Glutamatergic neuron (in vitro differentiated cells): ENCODE measurements around the gene LTB4R. TPM values are rescaled to one million over a fixed set of nuclear protein-coding genes. Genes with fewer than 3 reads are reported as not detected.

Experiments used
- DNase-seq: peaks from one replicate; pipeline ENCODE4 v3.0.0; 2022
- H3K27ac Mint-ChIP-seq: one replicate; pipeline ENCODE4 v1.8.0; 2020; ENCODE audit warnings: mild to moderate bottlenecking, mixed read lengths, inconsistent platforms; ENCODE audit not compliant: unreplicated experiment
- H3K27me3 Mint-ChIP-seq: one replicate; pipeline ENCODE4 v1.8.0; 2020; ENCODE audit warnings: mild to moderate bottlenecking, moderate library complexity, mixed read lengths, inconsistent platforms; ENCODE audit not compliant: unreplicated experiment
- H3K36me3 Mint-ChIP-seq: one replicate; pipeline ENCODE4 v1.8.0; 2020; ENCODE audit warnings: mild to moderate bottlenecking, mixed read lengths, inconsistent platforms; ENCODE audit not compliant: unreplicated experiment
- H3K4me1 Mint-ChIP-seq: one replicate; pipeline ENCODE4 v1.8.0; 2020; ENCODE audit warnings: mild to moderate bottlenecking, low read depth, mixed read lengths, inconsistent platforms; ENCODE audit not compliant: unreplicated experiment
- H3K4me3 Mint-ChIP-seq: one replicate; pipeline ENCODE4 v1.8.0; 2020; ENCODE audit warnings: mild to moderate bottlenecking, mixed read lengths, inconsistent platforms; ENCODE audit not compliant: unreplicated experiment
- H3K9me3 Mint-ChIP-seq: one replicate; pipeline ENCODE4 v1.8.0; 2020; ENCODE audit warnings: mild to moderate bottlenecking, moderate library complexity, mixed read lengths, inconsistent platforms; ENCODE audit not compliant: unreplicated experiment
- CTCF ChIP-seq: fragments of 200-600 bp; sonication (generic); IDR thresholded peaks from one replicate; pipeline ENCODE4 v1.5.0; 2021; ENCODE audit not compliant: partially characterized antibody, unreplicated experiment
- total RNA-seq: library from RNA; stranded (reverse); fragmentation: NEBNext Ultra II Directional; extraction: Animal tissue kit (Norgen Biotek cat#: 25700); gene quantifications from one replicate; pipeline ENCODE4 v1.2.1, GENCODE V29; 2021; ENCODE audit not compliant: unreplicated experiment

LTB4R gene
- total RNA-seq, 1 donor from 2014 or later: 7.1 TPM

GRCh38 chr14:24272467-24272866 is 38.8 kb upstream of the LTB4R start:
- H3K9me3 Mint-ChIP-seq: peaks cover 2% of the 10 kb centered on the region
- no peak for DNase-seq
- peaks cover 4% of the 10 kb centered on the region for H3K36me3 Mint-ChIP-seq
- H3K27ac Mint-ChIP-seq: peak overlapping the region; percentile 50
- no peak for TF ChIP-seq CTCF
- H3K4me3 Mint-ChIP-seq: peak overlapping the region; percentile 90
- H3K27me3 Mint-ChIP-seq: peaks cover 8% of the 10 kb centered on the region
- H3K4me1 Mint-ChIP-seq: peaks cover 4% of the 10 kb centered on the region

- Mint-ChIP-seq H3K27ac (no peak overlapping the region), H3K4me3 (peak overlapping the region; percentile 21)
These were observed 37.8 kb upstream of the LTB4R start for GRCh38 chr14:24273422-24273998.

GRCh38 chr14:24274101-24274543 is 37.2 kb upstream of the LTB4R start:
- H3K9me3 Mint-ChIP-seq: peaks cover 2% of the 10 kb centered on the region
- H3K27me3 Mint-ChIP-seq: peaks cover 11% of the 10 kb centered on the region
- no peak overlapping the region for H3K27ac Mint-ChIP-seq
- peaks cover 4% of the 10 kb centered on the region for H3K4me1 Mint-ChIP-seq
- TF ChIP-seq CTCF: no peak
- peaks cover 4% of the 10 kb centered on the region for H3K36me3 Mint-ChIP-seq
- no peak for DNase-seq
- H3K4me3 Mint-ChIP-seq: no peak overlapping the region

More at GRCh38 chr14:24273422-24273998, 37.8 kb upstream of the LTB4R start:
- no peak for TF ChIP-seq CTCF
- H3K36me3 Mint-ChIP-seq: peaks cover 4% of the 10 kb centered on the region
- peaks cover 2% of the 10 kb centered on the region for H3K9me3 Mint-ChIP-seq
- peaks cover 11% of the 10 kb centered on the region for H3K27me3 Mint-ChIP-seq
- DNase-seq: no peak
- peaks cover 4% of the 10 kb centered on the region for H3K4me1 Mint-ChIP-seq

GRCh38 chr14:24277071-24277470 is 34.2 kb upstream of the LTB4R start:
- H3K4me3 Mint-ChIP-seq: no peak overlapping the region
- no peak for TF ChIP-seq CTCF
- no peaks in the 10 kb centered on the region for H3K4me1 Mint-ChIP-seq
- H3K9me3 Mint-ChIP-seq: peaks cover 5% of the 10 kb centered on the region
- H3K27ac Mint-ChIP-seq: peak overlapping the region; percentile 9
- H3K36me3 Mint-ChIP-seq: no peaks in the 10 kb centered on the region
- H3K27me3 Mint-ChIP-seq: peaks cover 3% of the 10 kb centered on the region
- no peak for DNase-seq

- Mint-ChIP-seq H3K4me1 (no peaks in the 10 kb centered on the region), H3K27ac (no peak overlapping the region), H3K36me3 (no peaks in the 10 kb centered on the region), H3K4me3 (no peak overlapping the region), H3K27me3 (peaks cover 3% of the 10 kb centered on the region), H3K9me3 (peaks cover 3% of the 10 kb centered on the region)
- DNase-seq: no peak
- no peak for TF ChIP-seq CTCF
These were observed 33.5 kb upstream of the LTB4R start for GRCh38 chr14:24277606-24278321.
